GM19328 (cell line): Measurements from ENCODE around the gene PCDHGB1.
"Not testable (repeated sequence)": the region's sequence is repeated elsewhere in the genome, so short reads cannot be mapped to it uniquely, and the experiment has no call there.

Source experiments
- ATAC-seq: cut with Tn5 transposase; IDR thresholded peaks from one replicate; pipeline ENCODE4 v1.9.1; 2021; ENCODE audit warnings: mild to moderate bottlenecking, moderate library complexity; ENCODE audit not compliant: unreplicated experiment

Gene PCDHGB1

GRCh38 chr5:141382469-141383294 lies 32.8 kb downstream of the PCDHGB1 start, which contains the start of gene PCDHGA7:
TSS of gene PCDHGA7 (plus strand) at chr5:141382742. CDS start at chr5:141382900, 158 bp downstream.
- no peak for ATAC-seq

DNA sequence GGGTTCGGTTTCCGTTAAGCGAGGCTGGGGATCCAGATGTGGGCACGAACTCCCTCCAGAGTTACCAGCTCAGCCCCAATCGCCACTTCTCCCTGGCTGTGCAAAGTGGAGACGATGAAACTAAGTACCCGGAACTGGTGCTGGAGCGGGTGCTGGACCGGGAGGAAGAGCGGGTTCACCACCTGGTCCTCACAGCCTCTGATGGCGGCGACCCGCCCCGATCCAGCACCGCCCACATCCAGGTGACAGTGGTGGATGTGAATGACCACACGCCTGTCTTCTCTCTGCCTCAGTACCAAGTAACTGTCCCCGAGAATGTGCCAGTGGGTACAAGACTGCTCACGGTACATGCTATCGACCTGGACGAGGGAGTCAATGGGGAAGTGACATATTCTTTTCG lies 33.4 kb downstream of the PCDHGB1 start:
- no peak for ATAC-seq

DNA sequence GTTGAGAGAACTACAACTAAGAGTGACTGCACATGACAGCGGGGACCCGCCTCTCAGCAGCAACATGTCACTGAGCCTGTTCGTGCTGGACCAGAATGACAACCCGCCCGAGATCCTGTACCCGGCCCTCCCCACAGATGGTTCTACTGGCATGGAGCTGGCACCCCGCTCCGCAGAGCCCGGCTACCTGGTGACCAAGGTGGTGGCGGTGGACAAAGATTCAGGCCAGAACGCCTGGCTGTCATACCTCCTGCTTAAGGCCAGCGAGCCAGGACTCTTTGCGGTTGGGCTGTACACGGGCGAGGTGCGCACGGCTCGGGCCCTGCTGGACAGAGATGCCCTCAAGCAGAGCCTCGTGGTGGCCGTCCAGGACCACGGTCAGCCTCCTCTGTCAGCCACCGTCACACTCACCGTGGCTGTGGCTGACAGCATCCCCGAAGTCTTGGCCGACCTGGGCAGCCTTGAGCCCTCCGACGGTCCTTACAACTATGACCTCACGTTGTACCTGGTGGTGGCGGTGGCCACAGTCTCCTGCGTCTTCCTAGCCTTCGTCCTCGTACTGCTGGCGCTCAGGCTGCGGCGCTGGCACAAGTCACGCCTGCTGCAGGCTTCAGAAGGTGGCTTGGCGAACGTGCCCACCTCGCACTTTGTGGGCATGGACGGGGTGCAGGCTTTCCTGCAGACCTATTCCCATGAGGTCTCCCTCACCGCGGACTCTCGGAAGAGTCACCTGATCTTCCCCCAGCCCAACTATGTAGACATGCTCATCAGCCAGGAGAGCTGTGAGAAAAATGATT lies 34.8 kb downstream of the PCDHGB1 start:
- ATAC-seq: no peak

DNA sequence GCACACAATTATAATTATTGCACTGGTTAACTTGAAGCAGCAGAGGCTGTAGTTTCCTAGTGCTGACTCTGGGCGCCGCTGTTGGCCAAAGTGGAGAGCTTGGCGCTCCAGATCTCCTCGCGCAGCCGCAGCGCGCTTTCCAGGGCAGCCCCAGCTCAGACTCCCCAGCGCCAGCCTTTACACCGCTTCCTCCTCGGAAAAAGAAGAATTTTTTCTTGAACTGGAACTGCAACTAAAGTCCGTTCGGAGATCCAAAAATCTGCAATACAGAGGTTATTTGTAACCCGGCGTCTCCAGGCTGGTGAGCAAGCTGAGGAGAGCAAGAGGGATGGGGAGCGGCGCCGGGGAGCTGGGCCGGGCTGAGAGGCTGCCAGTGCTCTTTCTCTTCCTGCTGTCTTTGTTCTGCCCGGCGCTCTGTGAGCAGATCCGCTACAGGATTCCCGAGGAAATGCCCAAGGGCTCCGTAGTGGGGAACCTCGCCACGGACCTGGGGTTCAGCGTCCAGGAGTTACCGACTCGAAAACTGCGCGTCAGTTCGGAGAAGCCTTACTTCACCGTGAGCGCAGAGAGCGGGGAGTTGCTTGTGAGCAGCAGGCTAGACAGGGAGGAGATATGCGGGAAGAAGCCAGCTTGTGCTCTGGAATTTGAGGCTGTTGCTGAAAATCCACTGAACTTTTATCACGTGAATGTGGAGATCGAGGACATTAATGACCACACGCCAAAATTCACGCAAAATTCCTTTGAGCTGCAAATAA lies 37.8 kb downstream of the PCDHGB1 start, which contains the start of gene PCDHGB4:
Gene PCDHGB4, plus strand, starts transcription at position 142 of the 755 bp plus-strand sequence. Its CDS starts 187 bp downstream, at position 329.
- not testable (repeated sequence) for ATAC-seq

DNA sequence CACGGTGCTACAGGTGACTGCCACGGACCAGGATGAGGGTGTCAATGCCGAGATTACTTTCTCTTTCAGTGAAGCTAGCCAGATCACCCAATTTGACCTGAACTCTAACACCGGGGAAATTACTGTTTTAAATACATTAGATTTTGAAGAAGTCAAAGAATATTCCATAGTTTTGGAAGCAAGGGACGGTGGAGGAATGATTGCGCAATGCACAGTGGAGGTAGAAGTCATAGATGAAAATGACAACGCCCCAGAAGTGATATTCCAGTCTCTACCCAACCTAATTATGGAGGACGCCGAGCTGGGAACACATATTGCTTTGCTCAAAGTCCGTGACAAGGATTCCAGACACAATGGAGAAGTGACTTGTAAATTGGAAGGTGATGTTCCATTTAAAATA lies 38.8 kb downstream of the PCDHGB1 start:
- no peak for ATAC-seq

GRCh38 chr5:141389153-141390042 lies 39.5 kb downstream of the PCDHGB1 start:
- no peak for ATAC-seq

- no peak for ATAC-seq
Observed at GRCh38 chr5:141392429-141393198, 42.7 kb downstream of the PCDHGB1 start, which contains the start of gene PCDHGA8. TSS of gene PCDHGA8 (plus strand) at chr5:141392633. CDS start at chr5:141392814, 181 bp downstream.

DNA sequence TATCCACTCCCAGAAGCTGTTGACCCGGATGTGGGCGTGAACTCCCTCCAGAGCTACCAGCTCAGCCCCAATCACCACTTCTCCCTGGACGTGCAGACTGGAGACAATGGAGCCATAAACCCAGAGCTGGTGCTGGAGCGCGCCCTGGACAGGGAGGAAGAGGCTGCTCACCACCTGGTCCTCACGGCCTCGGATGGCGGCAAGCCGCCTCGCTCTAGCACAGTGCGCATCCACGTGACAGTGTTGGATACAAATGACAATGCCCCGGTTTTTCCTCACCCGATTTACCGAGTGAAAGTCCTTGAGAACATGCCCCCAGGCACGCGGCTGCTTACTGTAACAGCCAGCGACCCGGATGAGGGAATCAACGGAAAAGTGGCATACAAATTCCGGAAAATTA lies 43.4 kb downstream of the PCDHGB1 start:
- no peak for ATAC-seq

DNA sequence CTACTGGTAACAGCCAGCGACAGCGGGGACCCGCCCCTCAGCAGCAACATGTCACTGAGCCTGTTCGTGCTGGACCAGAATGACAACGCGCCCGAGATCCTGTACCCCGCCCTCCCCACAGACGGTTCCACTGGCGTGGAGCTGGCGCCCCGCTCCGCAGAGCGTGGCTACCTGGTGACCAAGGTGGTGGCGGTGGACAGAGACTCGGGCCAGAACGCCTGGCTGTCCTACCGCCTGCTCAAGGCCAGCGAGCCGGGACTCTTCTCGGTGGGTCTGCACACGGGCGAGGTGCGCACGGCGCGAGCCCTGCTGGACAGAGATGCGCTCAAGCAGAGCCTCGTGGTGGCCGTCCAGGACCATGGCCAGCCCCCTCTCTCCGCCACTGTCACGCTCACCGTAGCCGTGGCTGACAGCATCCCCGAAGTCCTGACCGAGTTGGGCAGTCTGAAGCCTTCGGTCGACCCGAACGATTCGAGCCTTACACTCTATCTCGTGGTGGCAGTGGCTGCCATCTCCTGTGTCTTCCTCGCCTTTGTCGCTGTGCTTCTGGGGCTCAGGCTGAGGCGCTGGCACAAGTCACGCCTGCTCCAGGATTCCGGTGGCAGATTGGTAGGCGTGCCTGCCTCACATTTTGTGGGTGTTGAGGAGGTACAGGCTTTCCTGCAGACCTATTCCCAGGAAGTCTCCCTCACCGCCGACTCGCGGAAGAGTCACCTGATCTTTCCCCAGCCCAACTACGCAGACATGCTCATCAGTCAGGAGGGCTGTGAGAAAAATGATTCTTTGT lies 44.7 kb downstream of the PCDHGB1 start:
- not testable (repeated sequence) for ATAC-seq

- ATAC-seq: peak; percentile 93
Observed at GRCh38 chr5:141397756-141398551, 48.1 kb downstream of the PCDHGB1 start, which contains the start of gene PCDHGB5. TSS of gene PCDHGB5 (plus strand) at chr5:141397947. CDS start at chr5:141398128, 181 bp downstream.

- no peak for ATAC-seq
Observed at GRCh38 chr5:141398608-141399007, 48.7 kb downstream of the PCDHGB1 start.

DNA sequence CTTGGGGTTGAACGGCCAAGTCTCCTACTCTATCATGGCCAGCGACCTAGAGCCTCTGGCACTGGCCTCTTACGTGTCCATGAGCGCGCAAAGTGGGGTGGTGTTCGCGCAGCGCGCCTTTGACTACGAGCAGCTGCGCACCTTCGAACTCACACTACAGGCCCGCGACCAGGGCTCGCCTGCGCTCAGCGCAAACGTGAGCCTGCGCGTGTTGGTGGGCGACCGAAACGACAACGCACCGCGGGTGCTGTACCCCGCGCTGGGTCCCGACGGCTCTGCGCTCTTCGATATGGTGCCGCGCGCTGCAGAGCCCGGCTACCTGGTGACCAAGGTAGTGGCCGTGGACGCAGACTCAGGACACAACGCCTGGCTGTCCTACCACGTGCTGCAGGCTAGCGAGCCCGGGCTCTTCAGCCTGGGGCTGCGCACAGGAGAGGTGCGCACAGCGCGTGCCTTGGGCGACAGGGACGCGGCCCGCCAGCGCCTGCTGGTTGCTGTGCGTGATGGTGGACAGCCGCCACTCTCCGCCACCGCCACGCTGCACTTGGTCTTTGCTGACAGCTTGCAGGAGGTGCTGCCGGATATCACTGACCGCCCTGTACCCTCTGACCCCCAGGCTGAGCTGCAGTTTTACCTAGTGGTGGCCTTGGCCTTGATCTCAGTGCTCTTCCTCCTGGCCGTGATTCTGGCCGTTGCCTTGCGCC lies 49.8 kb downstream of the PCDHGB1 start:
- ATAC-seq: no peak
